ENCODE measurements around the gene EPHB2. TPM values are rescaled to one million over a fixed set of nuclear protein-coding genes. Genes with fewer than 3 reads are reported as not detected.

The EPHB2 gene
- 0.11 TPM in 1 of 2 replicates, not detected in the other for total RNA-seq (2016; rRNA removed; fragmentation: Illumina TruSeq; extraction: Trizol)
- not detected in 2 replicates for total RNA-seq (2016; cell fraction: cytosol; rRNA removed; fragmentation: Illumina TruSeq; extraction: Trizol; ENCODE audit: low read depth)
- not detected in 2 replicates for total RNA-seq (2016; cell fraction: insoluble cytoplasmic fraction; rRNA removed; fragmentation: Illumina TruSeq; extraction: Trizol)
- total RNA-seq (2016; cell fraction: membrane; rRNA removed; fragmentation: Illumina TruSeq; extraction: Trizol): 0.06 TPM in 1 of 2 replicates, not detected in the other
- total RNA-seq (2016; cell fraction: nucleus; rRNA removed; fragmentation: Illumina TruSeq; extraction: Trizol): not detected in 2 replicates
- 0.03 TPM in 2 replicates for polyA plus RNA-seq (2011; rRNA removed)
- polyA plus RNA-seq (2011; cell fraction: cytosol; rRNA removed): not detected in 2 replicates
- 0.03 TPM in 1 of 2 replicates, not detected in the other for polyA plus RNA-seq (2011; cell fraction: nucleus; rRNA removed)
- polyA plus RNA-seq (2012): not detected in 2 replicates
- not detected in 2 replicates for polyA plus RNA-seq (2016; cell fraction: cytosol; fragmentation: Illumina TruSeq; extraction: Trizol; ENCODE audit: low read depth)
- not detected in 2 replicates for polyA plus RNA-seq (2016; cell fraction: insoluble cytoplasmic fraction; fragmentation: Illumina TruSeq; extraction: Trizol; ENCODE audit: low read depth)
- not detected in 2 replicates for polyA plus RNA-seq (2016; cell fraction: membrane; fragmentation: Illumina TruSeq; extraction: Trizol; ENCODE audit: low read depth)
- not detected in 2 replicates for polyA plus RNA-seq (2016; cell fraction: nucleus; fragmentation: Illumina TruSeq; extraction: Trizol; ENCODE audit: insufficient read depth, low read depth)
- 0.78 and 4.6 TPM in 2 replicates for polyA minus RNA-seq (2011; rRNA and poly(A)+ RNA removed; ENCODE audit: low replicate concordance)
- not detected in 2 replicates for polyA minus RNA-seq (2011; cell fraction: cytosol; rRNA and poly(A)+ RNA removed)
- polyA minus RNA-seq (2011; cell fraction: nucleus; rRNA and poly(A)+ RNA removed): not detected in 2 replicates
- Bru-seq, nascent RNA: percentile 5 among the genes with signal in this experiment
- percentile 2 among the genes with signal in this experiment for BruChase-seq, experiment 1, labeled RNA remaining after a 6-hour chase
- BruChase-seq, experiment 2, labeled RNA remaining after a 2-hour chase: percentile 5 among the genes with signal in this experiment
- long read RNA-seq, experiment 1: 0 reads
- long read RNA-seq, experiment 2: 0 reads

DNA sequence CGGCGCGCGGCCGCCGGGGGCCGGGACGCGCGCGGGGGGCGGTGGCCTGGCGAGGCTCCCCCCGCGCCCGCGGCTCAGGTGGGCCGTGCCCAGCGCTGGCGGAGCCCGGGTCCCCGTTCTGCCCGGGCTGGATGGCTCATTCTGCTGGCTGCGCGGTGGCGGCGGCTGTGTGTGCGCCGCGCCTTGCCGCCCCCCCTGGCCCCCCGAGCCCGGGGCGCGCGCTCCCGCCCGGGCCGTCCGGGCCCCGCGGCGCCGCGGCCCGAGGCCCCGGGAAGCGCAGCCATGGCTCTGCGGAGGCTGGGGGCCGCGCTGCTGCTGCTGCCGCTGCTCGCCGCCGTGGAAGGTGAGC, at the start of gene EPHB2:
Gene EPHB2 (plus strand): TSS at position 139 of the 349 bp plus-strand sequence. CDS start 144 bp downstream, at position 283.
- Histone ChIP-seq H3K9ac (ENCODE audit: insufficient read depth, low read depth, low read length) (no peak within 1 kb of the TSS), H4K20me1 (ENCODE audit: insufficient read depth, low read length) (no peaks in the 10 kb centered on the region), H3K4me3 (replicated peaks in 1 of 3; ENCODE audit: insufficient read depth in 1 of 3, low read depth in 2 of 3, low read length in 3 of 3) (peak within 1 kb of the TSS in 2 of 3 experiments; percentile 41 to 48; a peak in 4 of 6 replicates), H3K27ac (ENCODE audit: extremely low read length, insufficient read depth, low read length) (no peak within 1 kb of the TSS), H3K9me3 (ENCODE audit: low read length) (no peaks in the 10 kb centered on the region), H3K27me3 (ENCODE audit: control insufficient read depth in 1 of 2, insufficient read depth in 2 of 2, low read length in 2 of 2) (peaks cover 12 to 49% of the 10 kb centered on the region in 2 experiments), H2AFZ (ENCODE audit: low read length) (no peak within 1 kb of the TSS), H3K79me2 (ENCODE audit: insufficient read depth, low read length) (no peaks in the 10 kb centered on the region), H3K4me1 (ENCODE audit: insufficient read depth, low read length) (no peaks in the 10 kb centered on the region), H3K36me3 (replicated peaks in 1 of 2; ENCODE audit: control insufficient read depth in 1 of 2, insufficient read depth in 2 of 2, low read length in 2 of 2) (no peaks in the 10 kb centered on the region), H3K4me2 (ENCODE audit: low read depth, low read length) (peak within 1 kb of the TSS; percentile 47)
- no peak for TF ChIP-seq TBX2 (CRISPR knock-in tag; IDR thresholded peaks at IDR 0.05; ENCODE audit: borderline replicate concordance)
- TF ChIP-seq, protein P1, sequence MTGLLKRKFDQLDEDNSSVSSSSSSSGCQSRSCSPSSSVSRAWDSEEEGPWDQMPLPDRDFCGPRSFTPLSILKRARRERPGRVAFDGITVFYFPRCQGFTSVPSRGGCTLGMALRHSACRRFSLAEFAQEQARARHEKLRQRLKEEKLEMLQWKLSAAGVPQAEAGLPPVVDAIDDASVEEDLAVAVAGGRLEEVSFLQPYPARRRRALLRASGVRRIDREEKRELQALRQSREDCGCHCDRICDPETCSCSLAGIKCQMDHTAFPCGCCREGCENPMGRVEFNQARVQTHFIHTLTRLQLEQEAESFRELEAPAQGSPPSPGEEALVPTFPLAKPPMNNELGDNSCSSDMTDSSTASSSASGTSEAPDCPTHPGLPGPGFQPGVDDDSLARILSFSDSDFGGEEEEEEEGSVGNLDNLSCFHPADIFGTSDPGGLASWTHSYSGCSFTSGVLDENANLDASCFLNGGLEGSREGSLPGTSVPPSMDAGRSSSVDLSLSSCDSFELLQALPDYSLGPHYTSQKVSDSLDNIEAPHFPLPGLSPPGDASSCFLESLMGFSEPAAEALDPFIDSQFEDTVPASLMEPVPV (CRISPR knock-in tag; IDR thresholded peaks at IDR 0.05): no peak
- TF ChIP-seq KLF6 (CRISPR knock-in tag; IDR thresholded peaks at IDR 0.05): no peak
- no peak for TF ChIP-seq ZNF563 (CRISPR knock-in tag; IDR thresholded peaks at IDR 0.05)
- no peak for TF ChIP-seq ZNF205 (CRISPR knock-in tag; IDR thresholded peaks at IDR 0.05)
- TF ChIP-seq, protein P2, sequence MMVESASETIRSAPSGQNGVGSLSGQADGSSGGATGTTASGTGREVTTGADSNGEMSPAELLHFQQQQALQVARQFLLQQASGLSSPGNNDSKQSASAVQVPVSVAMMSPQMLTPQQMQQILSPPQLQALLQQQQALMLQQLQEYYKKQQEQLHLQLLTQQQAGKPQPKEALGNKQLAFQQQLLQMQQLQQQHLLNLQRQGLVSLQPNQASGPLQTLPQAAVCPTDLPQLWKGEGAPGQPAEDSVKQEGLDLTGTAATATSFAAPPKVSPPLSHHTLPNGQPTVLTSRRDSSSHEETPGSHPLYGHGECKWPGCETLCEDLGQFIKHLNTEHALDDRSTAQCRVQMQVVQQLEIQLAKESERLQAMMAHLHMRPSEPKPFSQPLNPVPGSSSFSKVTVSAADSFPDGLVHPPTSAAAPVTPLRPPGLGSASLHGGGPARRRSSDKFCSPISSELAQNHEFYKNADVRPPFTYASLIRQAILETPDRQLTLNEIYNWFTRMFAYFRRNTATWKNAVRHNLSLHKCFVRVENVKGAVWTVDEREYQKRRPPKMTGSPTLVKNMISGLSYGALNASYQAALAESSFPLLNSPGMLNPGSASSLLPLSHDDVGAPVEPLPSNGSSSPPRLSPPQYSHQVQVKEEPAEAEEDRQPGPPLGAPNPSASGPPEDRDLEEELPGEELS (CRISPR knock-in tag; IDR thresholded peaks at IDR 0.05): no peak
- no peak for TF ChIP-seq U2AF2 (IDR thresholded peaks at IDR 0.05; ENCODE audit: low read depth, low read length)
- TF ChIP-seq, protein P3, sequence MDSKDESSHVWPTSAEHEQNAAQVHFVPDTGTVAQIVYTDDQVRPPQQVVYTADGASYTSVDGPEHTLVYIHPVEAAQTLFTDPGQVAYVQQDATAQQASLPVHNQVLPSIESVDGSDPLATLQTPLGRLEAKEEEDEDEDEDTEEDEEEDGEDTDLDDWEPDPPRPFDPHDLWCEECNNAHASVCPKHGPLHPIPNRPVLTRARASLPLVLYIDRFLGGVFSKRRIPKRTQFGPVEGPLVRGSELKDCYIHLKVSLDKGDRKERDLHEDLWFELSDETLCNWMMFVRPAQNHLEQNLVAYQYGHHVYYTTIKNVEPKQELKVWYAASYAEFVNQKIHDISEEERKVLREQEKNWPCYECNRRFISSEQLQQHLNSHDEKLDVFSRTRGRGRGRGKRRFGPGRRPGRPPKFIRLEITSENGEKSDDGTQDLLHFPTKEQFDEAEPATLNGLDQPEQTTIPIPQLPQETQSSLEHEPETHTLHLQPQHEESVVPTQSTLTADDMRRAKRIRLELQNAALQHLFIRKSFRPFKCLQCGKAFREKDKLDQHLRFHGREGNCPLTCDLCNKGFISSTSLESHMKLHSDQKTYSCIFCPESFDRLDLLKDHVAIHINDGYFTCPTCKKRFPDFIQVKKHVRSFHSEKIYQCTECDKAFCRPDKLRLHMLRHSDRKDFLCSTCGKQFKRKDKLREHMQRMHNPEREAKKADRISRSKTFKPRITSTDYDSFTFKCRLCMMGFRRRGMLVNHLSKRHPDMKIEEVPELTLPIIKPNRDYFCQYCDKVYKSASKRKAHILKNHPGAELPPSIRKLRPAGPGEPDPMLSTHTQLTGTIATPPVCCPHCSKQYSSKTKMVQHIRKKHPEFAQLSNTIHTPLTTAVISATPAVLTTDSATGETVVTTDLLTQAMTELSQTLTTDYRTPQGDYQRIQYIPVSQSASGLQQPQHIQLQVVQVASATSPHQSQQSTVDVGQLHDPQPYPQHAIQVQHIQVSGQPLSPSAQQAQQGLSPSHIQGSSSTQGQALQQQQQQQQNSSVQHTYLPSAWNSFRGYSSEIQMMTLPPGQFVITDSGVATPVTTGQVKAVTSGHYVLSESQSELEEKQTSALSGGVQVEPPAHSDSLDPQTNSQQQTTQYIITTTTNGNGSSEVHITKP (CRISPR knock-in tag; IDR thresholded peaks at IDR 0.05; ENCODE audit: low read depth): peak; percentile 90
- WGBS (ENCODE audit: low lambda C conversion rate): no CpG with 5 or more reads among the region's 55 CpGs
- BruUV-seq (replicated peaks): no TSS peak
- in situ Hi-C loops (cut with HindIII; ENCODE audit: extremely low pct_ligation_motif_present, low pct_unique_long_range_greater_than_20kb) (loop anchor here (25.0 kb wide), 1 partner anchor 177 kb away; no protein-coding TSS in a partner anchor), intact Hi-C loops (cut with micrococcal nuclease; ENCODE audit: unreplicated experiment) (no loop called here)
- CTCF ChIA-PET (ENCODE audit: low intra/inter-chr PET ratio, low total read pairs): no interaction called here
- no peak for FAIRE-seq
- peak; percentile 29; the same call in 2 of the 3 replicates for ATAC-seq
- POLR2A ChIA-PET: no interaction called here
- DNase-seq (ENCODE audit: low spot score): no peak

Data from HepG2 (cell line).